NK-92 (cell line): ENCODE data around the gene TBC1D32.
"Not testable (repeated sequence)": the region's sequence is repeated elsewhere in the genome, so short reads cannot be mapped to it uniquely, and the experiment has no call there.

Experiments used
- DNase-seq: peaks from one replicate; lab custom pipeline; 2025; ENCODE audit not compliant: unreplicated experiment; lab: John Stamatoyannopoulos, UW

TBC1D32 gene

DNA sequence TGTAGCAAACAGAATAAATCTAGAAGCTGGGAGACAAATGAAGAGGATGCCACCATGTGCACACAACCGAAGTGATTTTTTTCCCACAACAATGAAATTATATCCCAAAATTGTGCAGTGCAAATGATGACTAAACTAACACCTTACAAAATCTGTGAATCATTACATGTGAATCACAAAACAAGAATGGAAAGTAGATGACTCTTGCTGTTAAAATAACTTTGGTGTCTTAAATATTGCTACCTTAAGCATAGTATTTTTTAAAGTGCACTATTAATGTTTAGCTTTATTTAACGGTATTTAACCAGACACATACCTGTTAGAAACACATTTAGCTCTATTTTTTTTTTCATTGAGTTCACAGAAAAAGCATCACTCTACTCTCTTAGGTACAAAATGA is 190.8 kb downstream of the TBC1D32 start:
- DNase-seq: no peak

DNA sequence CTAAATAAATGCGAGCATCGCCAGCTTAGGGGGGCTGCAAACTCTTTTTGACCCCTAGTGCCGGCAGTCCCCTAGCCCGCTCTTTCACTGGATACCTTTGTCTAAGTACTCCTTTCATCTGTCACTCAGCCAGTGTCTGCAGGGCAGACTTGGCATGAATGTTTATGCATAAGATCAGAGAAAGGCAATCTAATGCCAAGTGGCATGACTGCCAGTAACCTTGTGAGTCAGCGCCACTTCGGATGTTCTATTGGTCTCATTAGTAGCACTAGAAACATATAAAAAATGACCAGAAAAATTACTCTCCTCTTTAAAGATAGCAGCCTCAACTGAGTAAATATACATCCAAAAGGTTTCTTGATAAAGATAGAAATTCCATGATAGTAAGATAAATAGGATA is 192.2 kb downstream of the TBC1D32 start:
- DNase-seq: no peak

DNA sequence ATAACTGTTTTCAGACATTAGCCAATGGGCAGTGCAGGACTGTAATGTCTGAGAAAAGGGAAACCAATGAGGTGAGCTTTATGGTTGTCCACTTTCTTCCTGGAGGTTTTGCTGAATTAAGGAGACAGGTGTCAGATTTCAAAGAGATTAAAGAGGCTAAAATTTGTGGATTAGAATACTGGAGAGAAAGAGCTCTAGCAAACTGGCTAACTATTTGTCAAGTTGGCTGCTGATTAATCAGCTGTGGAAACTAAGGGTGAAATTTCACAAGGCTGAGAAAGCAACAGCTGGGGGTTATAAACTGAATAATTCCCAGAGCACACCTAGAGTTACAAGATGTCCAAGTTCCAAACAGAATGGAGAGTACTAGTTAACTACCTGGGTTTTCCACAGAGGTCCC is 198.9 kb downstream of the TBC1D32 start:
- DNase-seq: no peak

DNA sequence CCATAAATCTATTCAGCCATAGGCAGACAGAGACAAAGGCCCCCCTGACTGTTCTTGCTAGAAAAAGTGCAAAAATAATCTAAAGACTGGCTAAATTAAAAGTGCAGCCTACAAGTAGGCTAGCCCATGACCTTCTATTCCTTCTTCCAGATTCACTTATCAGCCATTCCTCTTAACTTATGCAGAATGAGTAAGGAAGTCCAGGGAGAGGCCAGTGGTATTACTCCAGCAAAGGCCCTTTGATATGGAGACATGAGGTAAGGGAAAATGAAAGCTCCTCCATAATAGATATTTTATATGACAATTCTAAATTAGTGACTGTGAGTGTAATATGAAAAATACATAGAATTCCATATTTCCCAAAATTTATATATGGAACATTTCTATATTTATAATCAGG is 199.4 kb downstream of the TBC1D32 start:
- no peak for DNase-seq

DNA sequence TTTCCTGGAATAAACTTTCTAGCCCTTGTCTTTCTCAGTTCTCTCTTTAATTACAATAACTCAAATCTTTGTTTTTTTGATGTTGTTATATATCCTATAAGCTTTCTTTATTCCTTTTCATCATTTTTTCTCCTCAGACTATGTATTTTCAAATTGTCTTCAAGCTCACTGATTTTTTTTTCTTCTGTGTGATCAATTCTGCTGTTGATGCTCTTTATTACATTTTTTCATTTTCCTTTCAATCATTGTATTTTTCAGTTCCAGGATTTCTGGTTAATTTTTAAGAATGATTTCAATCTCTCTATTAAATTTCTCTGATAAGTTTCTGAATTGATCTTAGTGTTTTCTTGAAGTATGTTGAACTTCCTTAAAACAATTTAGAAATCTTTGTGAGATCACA is 209.7 kb downstream of the TBC1D32 start:
- no peak for DNase-seq

DNA sequence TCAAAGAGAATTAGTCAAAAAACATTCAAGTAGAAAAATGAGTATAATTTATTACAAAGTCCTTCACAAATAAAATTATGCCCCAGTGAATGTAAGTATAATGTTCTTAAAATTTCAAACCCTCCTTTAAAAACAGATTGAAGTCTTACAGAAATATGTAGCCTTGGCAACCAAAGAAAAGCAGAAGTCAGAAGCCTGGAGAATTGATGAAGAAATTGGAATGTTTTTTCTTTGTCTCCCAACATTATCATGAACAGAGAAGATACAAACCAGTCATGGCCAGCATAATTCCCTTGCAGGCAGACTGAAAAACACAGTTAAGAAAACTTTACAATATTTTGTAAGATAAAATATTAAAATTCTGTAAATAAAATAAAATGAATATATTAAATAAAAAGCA is 221.9 kb downstream of the TBC1D32 start:
- DNase-seq: no peak

DNA sequence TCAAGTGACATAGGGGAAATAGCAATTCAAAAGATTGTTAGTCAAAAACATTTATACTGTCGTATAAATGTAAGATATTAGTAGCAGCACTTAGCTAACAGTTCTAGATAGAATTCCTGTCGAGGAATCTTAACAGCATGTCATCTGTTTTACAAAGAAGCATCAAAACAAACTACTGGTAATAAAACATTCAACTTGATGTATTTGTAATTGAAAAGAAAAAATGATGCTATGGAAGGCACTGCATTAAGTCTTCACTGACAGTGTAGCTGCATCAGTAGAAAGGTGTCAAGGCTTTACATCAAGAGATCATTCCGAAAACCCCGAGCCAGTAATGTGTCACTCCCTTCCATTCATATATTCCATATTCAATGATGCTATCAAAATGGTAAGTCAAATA is 223.5 kb downstream of the TBC1D32 start:
- no peak for DNase-seq

DNA sequence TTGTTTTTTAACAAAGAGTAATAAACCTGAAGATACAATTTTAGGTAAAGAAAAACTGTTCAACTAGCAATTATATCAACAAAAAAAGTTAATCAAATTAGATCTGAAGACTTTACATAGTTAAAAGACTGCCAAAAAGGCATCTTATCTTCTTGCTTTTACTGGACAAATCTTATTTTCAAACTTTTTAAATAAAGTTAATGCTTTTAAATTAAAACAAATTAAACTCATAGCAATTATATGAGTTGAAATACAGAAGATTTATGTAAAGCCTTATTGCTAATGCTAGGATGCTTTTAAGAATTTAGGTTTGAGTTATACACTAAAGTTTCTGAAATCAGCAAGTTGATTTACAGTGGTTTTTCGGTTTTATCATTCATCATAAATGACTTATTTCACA is 227.3 kb downstream of the TBC1D32 start:
- no peak for DNase-seq

DNA sequence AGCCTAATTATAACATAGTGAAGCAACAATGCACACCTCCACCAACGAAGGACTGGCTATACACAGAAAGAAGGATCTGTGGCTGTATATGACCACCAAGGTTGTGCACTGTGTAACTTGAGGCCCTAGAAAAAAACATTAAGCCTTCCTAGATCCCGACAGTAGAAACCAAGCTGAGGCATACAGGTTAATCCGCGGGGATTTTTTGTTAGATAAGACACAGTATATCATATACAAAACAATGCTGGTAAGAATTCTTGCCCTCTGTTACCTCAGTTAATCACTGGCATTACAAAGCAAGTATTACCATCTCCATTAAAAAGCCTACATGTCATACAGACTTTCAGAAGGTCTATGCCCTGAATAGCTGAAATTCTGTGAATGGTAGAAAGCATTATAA is 228.8 kb downstream of the TBC1D32 start:
- no peak for DNase-seq

DNA sequence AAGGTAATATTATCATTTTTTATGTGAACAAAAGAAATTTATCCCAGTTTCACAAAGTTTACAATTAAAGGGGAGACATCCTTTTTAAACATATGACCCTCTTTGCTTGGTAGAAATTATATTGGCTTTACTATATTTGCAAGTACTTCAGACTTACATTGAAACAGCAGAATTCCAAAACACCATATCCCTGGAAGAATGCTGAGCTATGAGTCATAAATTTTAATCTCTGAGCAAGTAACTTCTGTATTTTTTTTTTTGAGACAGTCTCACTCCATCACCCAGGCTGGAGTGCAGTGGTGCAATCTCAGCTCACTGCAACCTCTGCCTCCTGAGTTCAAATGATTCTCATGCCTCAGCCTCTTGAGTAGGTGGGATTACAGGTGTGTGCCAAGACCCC is 240.4 kb downstream of the TBC1D32 start:
- no peak for DNase-seq

DNA sequence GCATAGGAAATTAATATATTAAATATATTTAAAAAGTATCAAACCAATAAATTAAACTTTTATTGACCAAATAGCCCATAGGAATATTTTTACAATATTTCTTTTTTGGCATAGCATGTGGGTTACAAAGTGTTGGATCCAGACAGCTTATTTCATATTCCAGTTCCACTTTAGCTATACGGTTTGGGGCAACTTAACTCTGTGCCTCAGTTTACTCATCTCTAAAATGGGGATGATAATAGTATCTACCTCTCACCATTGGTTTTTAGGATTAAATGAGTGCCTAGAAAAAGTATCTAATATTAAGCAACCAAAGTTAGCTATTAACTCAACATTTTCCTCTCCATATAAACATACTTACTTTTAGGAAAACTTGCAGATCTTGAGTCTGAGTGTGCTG is 243.8 kb downstream of the TBC1D32 start:
- DNase-seq: no peak

DNA sequence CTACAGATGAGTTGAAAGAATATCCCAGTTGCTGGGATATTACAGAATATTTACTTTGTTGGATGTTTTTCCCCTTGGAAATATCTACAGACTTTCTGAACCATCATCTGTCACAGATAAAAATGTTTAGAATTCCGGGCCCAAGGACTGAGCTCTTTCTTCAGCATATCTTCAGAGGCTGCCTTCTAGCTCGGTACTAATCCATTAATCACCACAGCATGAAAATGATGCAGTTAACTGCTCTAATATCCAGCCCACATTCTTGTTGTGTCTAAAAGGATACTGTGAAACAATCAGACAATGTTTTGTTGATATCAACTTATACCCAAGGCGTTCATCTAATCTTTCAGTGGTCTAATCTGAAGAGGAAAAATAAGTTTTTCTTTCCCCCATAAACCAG is 247.4 kb downstream of the TBC1D32 start:
- DNase-seq: no peak

DNA sequence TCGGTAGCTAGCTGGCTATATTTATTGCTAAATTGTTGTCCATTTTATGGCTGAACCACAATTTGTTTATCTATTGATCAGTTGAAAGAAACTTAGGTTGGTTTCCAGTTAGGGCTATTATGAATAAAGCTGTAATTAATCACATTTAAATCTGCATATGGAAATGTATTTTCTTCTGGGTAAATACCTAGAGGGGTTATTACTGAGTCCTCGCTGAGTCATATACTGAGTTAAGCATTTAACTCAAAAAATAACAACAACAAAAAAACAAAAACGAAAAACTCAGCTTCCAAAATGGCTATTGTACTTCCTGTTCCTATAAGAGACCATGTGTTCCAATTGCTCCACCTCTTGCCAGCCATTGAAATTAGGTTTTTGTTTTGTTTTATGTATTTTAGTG is 258.2 kb downstream of the TBC1D32 start:
- DNase-seq: no peak

DNA sequence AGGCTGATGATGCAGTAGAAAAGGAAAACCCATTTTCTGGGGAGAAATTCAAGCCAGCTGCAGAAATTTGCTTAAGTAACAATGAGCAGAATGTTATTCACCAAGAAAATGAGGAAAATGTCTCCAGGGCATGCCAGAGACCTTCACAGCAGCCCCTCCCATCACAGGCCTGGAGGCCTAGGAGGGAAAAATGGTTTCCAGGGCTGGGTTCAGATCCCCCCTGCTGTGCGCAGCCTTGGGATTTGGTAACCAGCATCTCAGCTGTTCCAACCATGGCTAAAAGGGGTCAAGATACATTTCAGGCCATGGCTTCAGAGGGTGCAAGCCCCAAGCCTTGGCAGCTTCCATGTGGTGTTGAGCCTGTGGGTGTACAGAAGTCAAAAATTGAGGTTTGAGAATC is 265.5 kb downstream of the TBC1D32 start:
- DNase-seq: not testable (repeated sequence)

DNA sequence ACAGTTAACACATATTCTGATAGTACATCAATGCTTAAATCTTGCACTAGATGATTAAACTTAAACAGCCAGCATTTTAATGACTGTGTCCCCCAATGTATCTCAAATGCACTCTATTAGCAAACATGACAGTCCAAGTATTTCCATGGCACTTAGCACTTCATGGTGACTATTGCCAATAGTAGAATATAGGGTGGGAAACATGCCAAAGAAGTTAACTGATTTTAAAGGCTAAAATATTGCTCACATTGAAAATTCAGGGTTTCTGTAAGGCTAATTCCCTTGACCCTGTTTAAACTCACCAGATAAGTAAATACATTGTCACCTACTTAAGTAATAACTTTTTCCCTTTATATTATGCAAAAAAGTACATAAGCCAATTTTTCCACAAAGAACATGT is 266.9 kb downstream of the TBC1D32 start:
- DNase-seq: no peak

DNA sequence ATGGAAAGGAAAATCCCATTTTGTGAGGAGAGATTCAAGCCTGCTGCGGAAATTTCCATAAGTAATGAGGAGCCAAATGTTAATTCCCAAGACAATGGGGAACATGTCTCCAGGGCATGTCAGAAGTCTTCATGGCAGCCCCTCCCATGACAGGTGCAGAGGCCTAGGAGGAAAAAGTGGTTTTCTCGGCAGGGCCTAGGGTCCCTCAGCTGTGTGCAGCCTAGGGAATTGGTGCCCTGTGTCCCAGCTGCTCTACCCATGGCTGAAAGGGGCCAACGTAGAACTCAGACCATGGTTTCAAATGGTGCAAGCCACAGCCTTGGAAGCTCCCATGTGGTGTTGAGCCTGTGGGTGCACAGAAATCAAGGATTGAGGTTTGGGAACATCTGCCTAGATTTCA is 269.9 kb downstream of the TBC1D32 start:
- no peak for DNase-seq

DNA sequence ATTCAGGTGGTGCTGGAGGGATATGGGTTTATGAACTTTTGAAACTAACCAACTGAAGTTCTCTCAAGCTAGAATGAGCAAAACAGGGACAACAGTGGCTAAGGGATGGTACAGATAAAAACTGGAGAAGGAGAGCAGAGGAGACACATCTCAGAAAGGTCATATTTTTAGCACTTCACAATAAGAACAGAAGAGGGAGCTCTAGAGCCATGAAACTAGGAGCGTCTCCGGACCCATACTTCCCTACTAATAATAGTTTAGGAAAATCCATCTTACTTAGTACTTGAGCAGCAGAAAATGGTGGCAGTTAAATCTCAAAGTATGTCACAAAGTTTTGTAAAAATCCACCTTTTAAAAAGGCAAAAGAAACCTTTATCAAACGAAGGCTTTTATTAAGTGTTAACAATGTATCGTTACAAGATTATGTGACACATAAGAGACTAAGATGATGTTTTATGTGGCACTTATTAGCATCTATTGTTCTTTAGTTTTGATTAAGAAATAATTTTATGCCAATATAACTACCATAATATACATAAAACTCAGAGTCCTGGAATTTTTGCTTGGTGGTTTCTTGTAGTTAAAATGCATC is 278.6 kb downstream of the TBC1D32 start:
- no peak for DNase-seq

DNA sequence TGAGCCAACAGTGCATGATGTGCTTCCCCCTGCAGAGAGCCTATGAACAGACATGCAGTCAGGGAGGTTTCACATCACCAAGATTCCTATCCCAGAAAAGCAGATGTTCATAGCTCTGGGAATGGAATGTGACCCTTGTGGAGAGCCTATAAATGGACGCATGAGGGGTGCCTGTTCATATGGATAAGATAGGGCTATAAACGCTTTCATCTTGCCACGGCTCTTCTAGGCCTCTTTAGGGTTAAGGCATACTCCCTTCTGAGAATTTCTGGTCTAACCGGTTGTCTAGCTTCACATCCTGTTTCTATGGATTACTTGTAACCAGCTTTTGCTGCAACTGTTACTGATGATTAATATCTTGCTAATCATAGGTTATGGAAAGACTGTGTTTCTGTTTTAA is 285.7 kb downstream of the TBC1D32 start:
- not testable (repeated sequence) for DNase-seq

DNA sequence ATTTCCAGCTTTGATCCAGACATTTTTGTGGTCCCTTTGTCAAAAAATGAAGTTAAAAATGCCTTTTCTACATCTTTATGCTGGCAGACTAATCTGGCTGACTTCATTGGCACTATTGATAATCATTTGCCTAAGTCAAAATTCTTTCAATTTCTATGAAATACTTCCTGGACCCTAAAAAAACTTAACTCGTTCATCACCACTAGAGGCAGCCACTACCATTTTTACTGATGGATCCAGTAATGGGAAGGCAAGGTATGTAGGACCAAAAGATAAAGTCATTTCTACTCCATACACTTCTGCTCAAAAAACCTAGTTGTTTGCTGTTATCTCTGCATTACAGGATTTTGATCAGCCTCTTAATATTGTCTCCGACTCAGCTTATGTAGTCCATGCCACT is 289.4 kb downstream of the TBC1D32 start:
- DNase-seq: not testable (repeated sequence)

DNA sequence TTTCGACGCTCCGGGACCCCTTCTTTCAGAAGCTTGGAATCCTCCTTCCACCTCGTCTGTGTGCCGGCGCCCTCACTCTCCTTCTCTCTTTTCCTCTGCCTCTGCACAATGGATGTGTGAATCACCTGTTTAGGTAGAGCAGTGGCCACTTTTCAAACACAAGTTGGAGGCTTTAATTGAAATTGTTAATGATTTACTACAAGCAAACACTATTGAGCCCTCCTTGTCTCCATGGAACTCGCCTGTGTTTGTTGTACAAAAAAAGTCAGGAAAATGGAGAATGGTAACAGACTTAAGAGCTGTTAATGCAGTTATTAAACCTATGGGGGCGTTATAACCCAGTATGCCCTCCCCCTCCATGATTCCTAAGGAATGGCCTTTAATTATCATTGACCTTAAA is 290.6 kb downstream of the TBC1D32 start:
- not testable (repeated sequence) for DNase-seq

DNA sequence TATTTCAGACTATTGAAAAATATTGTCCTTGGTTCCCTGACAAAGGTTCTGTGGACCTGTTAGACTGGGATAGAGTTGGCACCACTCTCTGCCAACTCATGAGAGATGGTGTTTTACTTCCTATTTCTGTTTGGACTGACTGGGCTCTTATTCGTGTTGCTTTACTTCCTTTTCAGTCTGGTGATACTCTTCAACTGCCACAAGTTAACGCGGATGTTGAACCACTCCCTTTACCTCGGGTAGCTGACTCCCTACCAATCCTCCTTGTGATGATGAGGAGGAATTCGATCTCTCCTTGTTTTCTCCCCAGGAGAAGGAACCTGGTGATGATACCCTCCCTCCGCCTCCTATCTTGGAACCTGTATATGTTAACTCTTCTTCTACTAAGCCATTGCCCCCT is 291.1 kb downstream of the TBC1D32 start:
- DNase-seq: not testable (repeated sequence)

DNA sequence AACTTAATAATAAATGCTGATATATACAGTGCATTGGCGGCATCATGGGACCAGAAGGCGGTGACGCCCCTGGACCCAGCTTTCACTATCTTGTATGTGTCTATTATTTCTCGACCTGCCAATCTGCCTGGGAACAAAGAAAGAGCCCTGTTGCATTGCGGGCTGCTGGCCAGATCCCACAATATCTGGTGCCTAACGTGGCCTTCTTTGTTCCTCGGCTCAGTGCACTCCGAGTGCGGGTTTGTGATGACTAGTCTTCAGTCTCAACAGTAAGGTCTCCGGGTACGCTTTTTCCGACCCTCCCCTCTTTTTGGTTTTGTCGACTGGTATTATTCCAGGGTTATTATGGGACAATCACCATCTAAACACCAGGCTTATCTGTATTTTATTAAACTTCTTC is 291.5 kb downstream of the TBC1D32 start:
- DNase-seq: no peak

DNA sequence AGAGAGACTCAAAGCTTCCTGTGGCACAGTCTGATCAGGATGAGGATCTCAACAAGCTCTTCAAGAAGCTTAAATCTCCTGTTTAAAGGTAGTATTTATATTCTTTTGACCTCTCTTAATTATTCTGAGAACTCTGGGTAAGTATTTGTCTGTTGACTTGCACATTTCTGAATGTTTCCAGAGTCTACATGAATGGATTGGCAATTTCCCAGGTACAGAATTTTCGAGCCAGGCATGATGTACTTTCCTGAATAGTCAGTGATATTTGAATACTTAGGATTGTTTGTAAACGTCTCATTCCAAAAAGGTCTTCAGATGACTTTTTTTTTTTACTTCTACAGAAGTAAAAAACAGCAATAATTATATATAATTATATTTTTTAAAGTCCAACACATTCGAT is 293.4 kb downstream of the TBC1D32 start:
- DNase-seq: no peak

DNA sequence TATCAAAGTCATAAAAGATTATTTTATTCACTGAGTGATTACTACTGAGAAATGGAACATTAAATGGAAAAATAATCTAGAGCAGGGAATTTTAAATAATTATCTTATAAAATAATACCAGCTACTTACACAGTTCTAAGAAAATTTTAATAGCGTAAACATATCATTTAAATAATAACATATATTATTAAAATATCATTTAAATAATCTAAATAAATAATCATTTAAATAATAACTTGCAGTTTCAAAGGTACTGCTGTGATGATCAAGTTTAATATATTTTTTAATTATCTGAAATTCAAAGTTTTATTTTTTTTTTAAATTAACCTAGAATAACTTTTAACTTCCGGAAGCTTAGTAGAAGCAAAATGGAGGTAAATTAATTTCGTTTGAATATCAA is 301.2 kb downstream of the TBC1D32 start:
- no peak for DNase-seq
